ENCODE results near the gene ABL1.

ABL1 gene

GRCh38 chr9:130884111-130884531, 49.1 kb downstream of the ABL1 start:
- Mint-ChIP-seq H3K9me3 (ENCODE audit: low read depth) (no peaks in the 10 kb centered on the region), H3K27me3 (no peaks in the 10 kb centered on the region), H3K4me3 (no peak overlapping the region), H3K4me1 (ENCODE audit: low read depth) (no peaks in the 10 kb centered on the region), H3K36me3 (no peaks in the 10 kb centered on the region), H3K27ac (no peak overlapping the region)

- no peaks in the 10 kb centered on the region for H3K27me3 Mint-ChIP-seq
- H3K9me3 Mint-ChIP-seq (ENCODE audit: low read depth) = no peaks in the 10 kb centered on the region
- H3K4me1 Mint-ChIP-seq (ENCODE audit: low read depth) = no peaks in the 10 kb centered on the region
- no peak overlapping the region for H3K27ac Mint-ChIP-seq
- no peak overlapping the region for H3K4me3 Mint-ChIP-seq
- no peaks in the 10 kb centered on the region for H3K36me3 Mint-ChIP-seq
These were observed 49.8 kb downstream of the ABL1 start for GRCh38 chr9:130884542-130885483.

- Mint-ChIP-seq H3K36me3 (no peaks in the 10 kb centered on the region), H3K27me3 (no peaks in the 10 kb centered on the region), H3K9me3 (ENCODE audit: low read depth) (no peaks in the 10 kb centered on the region), H3K27ac (no peak overlapping the region), H3K4me1 (ENCODE audit: low read depth) (no peaks in the 10 kb centered on the region), H3K4me3 (no peak overlapping the region)
These were observed 50.7 kb downstream of the ABL1 start for GRCh38 chr9:130885484-130886375.

GRCh38 chr9:130886981-130887380, 51.9 kb downstream of the ABL1 start:
- no peaks in the 10 kb centered on the region for H3K27me3 Mint-ChIP-seq
- H3K4me1 Mint-ChIP-seq (ENCODE audit: low read depth) = no peaks in the 10 kb centered on the region
- no peak overlapping the region for H3K4me3 Mint-ChIP-seq
- H3K27ac Mint-ChIP-seq = no peak overlapping the region
- H3K36me3 Mint-ChIP-seq = no peaks in the 10 kb centered on the region
- H3K9me3 Mint-ChIP-seq (ENCODE audit: low read depth) = no peaks in the 10 kb centered on the region

GRCh38 chr9:130887494-130888144, 52.6 kb downstream of the ABL1 start:
- Mint-ChIP-seq H3K4me1 (ENCODE audit: low read depth) (no peaks in the 10 kb centered on the region), H3K36me3 (no peaks in the 10 kb centered on the region), H3K27me3 (no peaks in the 10 kb centered on the region), H3K4me3 (no peak overlapping the region), H3K27ac (no peak overlapping the region), H3K9me3 (ENCODE audit: low read depth) (no peaks in the 10 kb centered on the region)

GRCh38 chr9:130888146-130888885, 53.3 kb downstream of the ABL1 start:
- Mint-ChIP-seq H3K27ac (no peak overlapping the region), H3K27me3 (no peaks in the 10 kb centered on the region), H3K36me3 (no peaks in the 10 kb centered on the region), H3K4me1 (ENCODE audit: low read depth) (no peaks in the 10 kb centered on the region), H3K9me3 (ENCODE audit: low read depth) (no peaks in the 10 kb centered on the region), H3K4me3 (no peak overlapping the region)

GRCh38 chr9:130890124-130890523, 55.1 kb downstream of the ABL1 start:
- Mint-ChIP-seq H3K4me3 (no peak overlapping the region), H3K36me3 (no peaks in the 10 kb centered on the region), H3K4me1 (ENCODE audit: low read depth) (no peaks in the 10 kb centered on the region), H3K9me3 (ENCODE audit: low read depth) (no peaks in the 10 kb centered on the region), H3K27me3 (no peaks in the 10 kb centered on the region), H3K27ac (no peak overlapping the region)

GRCh38 chr9:130890870-130891687, 56.0 kb downstream of the ABL1 start:
- Mint-ChIP-seq H3K27me3 (no peaks in the 10 kb centered on the region), H3K9me3 (ENCODE audit: low read depth) (no peaks in the 10 kb centered on the region), H3K4me3 (no peak overlapping the region), H3K4me1 (ENCODE audit: low read depth) (no peaks in the 10 kb centered on the region), H3K36me3 (no peaks in the 10 kb centered on the region), H3K27ac (no peak overlapping the region)

- H3K36me3 Mint-ChIP-seq = no peaks in the 10 kb centered on the region
- no peaks in the 10 kb centered on the region for H3K9me3 Mint-ChIP-seq (ENCODE audit: low read depth)
- H3K27me3 Mint-ChIP-seq = no peaks in the 10 kb centered on the region
- no peak overlapping the region for H3K27ac Mint-ChIP-seq
- no peaks in the 10 kb centered on the region for H3K4me1 Mint-ChIP-seq (ENCODE audit: low read depth)
- no peak overlapping the region for H3K4me3 Mint-ChIP-seq
These were observed 56.8 kb downstream of the ABL1 start for GRCh38 chr9:130891688-130892476.

GRCh38 chr9:130892477-130893304, 57.6 kb downstream of the ABL1 start:
- Mint-ChIP-seq H3K4me1 (ENCODE audit: low read depth) (no peaks in the 10 kb centered on the region), H3K27me3 (no peaks in the 10 kb centered on the region), H3K4me3 (no peak overlapping the region), H3K27ac (no peak overlapping the region), H3K36me3 (no peaks in the 10 kb centered on the region), H3K9me3 (ENCODE audit: low read depth) (no peaks in the 10 kb centered on the region)

GRCh38 chr9:130893341-130894101, 58.5 kb downstream of the ABL1 start:
- no peaks in the 10 kb centered on the region for H3K36me3 Mint-ChIP-seq
- H3K4me1 Mint-ChIP-seq (ENCODE audit: low read depth) = no peaks in the 10 kb centered on the region
- H3K27me3 Mint-ChIP-seq = no peaks in the 10 kb centered on the region
- no peak overlapping the region for H3K4me3 Mint-ChIP-seq
- H3K9me3 Mint-ChIP-seq (ENCODE audit: low read depth) = no peaks in the 10 kb centered on the region
- H3K27ac Mint-ChIP-seq = no peak overlapping the region

- Mint-ChIP-seq H3K4me3 (no peak overlapping the region), H3K27ac (no peak overlapping the region), H3K9me3 (ENCODE audit: low read depth) (no peaks in the 10 kb centered on the region), H3K4me1 (ENCODE audit: low read depth) (no peaks in the 10 kb centered on the region), H3K27me3 (no peaks in the 10 kb centered on the region), H3K36me3 (no peaks in the 10 kb centered on the region)
These were observed 59.5 kb downstream of the ABL1 start for GRCh38 chr9:130894546-130894945.
